ENCODE measurements around the gene FGF12. TPM values are rescaled to one million over a fixed set of nuclear protein-coding genes. Genes with fewer than 3 reads are reported as not detected.
A peak's percentile ranks its signal among the peaks of the same experiment; 100 is the strongest.
"Not testable (repeated sequence)": the region's sequence is repeated elsewhere in the genome, so short reads cannot be mapped to it uniquely, and the experiment has no call there.

The FGF12 gene
- total and polyA plus RNA-seq, 9 donors: 3.0 to 5.4 (median 4.3) TPM

- Histone ChIP-seq H3K4me1 (ENCODE audit: control insufficient read depth, insufficient read depth, low read length) (no peaks in the 10 kb centered on the region), H3K27me3 (ENCODE audit: control insufficient read depth, insufficient read depth, low read length) (no peaks in the 10 kb centered on the region), H3K9me3 (replicated peaks; ENCODE audit: control insufficient read depth, low read depth, low read length) (no peaks in the 10 kb centered on the region), H3K4me3 (ENCODE audit: low read length) (no peak overlapping the region), H3K36me3 (ENCODE audit: control insufficient read depth, insufficient read depth, low read length) (no peaks in the 10 kb centered on the region), H3K27ac (ENCODE audit: low read length) (no peak overlapping the region)
- WGBS (ENCODE audit: insufficient coverage): no CpG with 5 or more reads among the region's 8 CpGs
- peak; percentile 2 for DNase-seq
Measured at GRCh38 chr3:192608726-192609600, 118.4 kb downstream of the FGF12 start.

GRCh38 chr3:192607798-192608197 is 119.5 kb downstream of the FGF12 start:
- H3K4me1 ChIP-seq (ENCODE audit: control insufficient read depth, insufficient read depth, low read length): no peaks in the 10 kb centered on the region
- no peaks in the 10 kb centered on the region for H3K27me3 ChIP-seq (ENCODE audit: control insufficient read depth, insufficient read depth, low read length)
- no peak overlapping the region for H3K4me3 ChIP-seq (ENCODE audit: low read length)
- 97% methylated on average over 3 of the region's 4 CpGs for WGBS (ENCODE audit: insufficient coverage)
- no peak overlapping the region for H3K27ac ChIP-seq (ENCODE audit: low read length)
- DNase-seq: no peak
- H3K36me3 ChIP-seq (ENCODE audit: control insufficient read depth, insufficient read depth, low read length): no peaks in the 10 kb centered on the region
- H3K9me3 ChIP-seq (replicated peaks; ENCODE audit: control insufficient read depth, low read depth, low read length): no peaks in the 10 kb centered on the region

DNA sequence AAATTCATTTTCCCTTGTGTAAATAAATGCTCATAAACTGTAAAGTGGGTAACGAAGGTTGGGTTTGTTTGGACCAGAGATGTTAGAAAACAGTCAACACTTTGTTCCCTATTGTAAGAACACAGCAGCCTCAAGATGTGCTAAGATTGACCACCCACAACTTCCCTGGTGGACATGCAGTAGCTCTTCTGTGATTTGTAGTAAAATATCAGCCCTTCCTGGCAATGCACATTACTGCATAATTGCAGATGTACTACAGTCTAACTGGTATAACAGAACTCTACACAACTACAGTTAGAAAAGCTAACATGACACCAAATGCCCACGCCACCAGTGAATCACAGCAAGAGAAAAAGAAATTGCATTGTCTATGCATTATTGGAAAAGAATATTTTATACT is 129.4 kb downstream of the FGF12 start:
- DNase-seq: no peak
- H3K36me3 ChIP-seq (ENCODE audit: control insufficient read depth, insufficient read depth, low read length): no peaks in the 10 kb centered on the region
- no peaks in the 10 kb centered on the region for H3K4me1 ChIP-seq (ENCODE audit: control insufficient read depth, insufficient read depth, low read length)
- H3K27ac ChIP-seq (ENCODE audit: low read length): no peak overlapping the region
- no peaks in the 10 kb centered on the region for H3K27me3 ChIP-seq (ENCODE audit: control insufficient read depth, insufficient read depth, low read length)
- no peaks in the 10 kb centered on the region for H3K9me3 ChIP-seq (replicated peaks; ENCODE audit: control insufficient read depth, low read depth, low read length)
- no CpG with 5 or more reads among the region's 2 CpGs for WGBS (ENCODE audit: insufficient coverage)
- H3K4me3 ChIP-seq (ENCODE audit: low read length): no peak overlapping the region

DNA sequence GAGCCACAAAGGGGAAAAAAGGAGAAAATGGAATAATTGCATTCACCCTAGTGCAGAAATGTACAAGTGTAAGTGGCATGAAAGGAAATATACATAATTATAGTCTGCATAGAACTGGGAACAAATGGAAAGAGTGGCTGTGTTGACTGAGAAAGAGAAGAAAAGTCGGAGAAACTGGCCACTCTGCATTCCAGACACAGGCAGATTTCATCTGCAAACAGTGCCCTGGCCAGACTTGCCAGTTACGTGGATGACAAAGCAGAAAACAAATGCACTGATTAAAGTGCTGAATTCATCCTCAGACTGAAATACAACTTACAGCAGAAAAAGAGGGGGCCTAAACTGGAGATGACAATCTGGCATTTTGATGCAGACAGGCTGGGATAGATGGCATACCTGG is 129.8 kb downstream of the FGF12 start:
- no CpG with 5 or more reads among the region's 2 CpGs for WGBS (ENCODE audit: insufficient coverage)
- Histone ChIP-seq H3K4me3 (ENCODE audit: low read length) (no peak overlapping the region), H3K27ac (ENCODE audit: low read length) (no peak overlapping the region), H3K9me3 (replicated peaks; ENCODE audit: control insufficient read depth, low read depth, low read length) (no peaks in the 10 kb centered on the region), H3K36me3 (ENCODE audit: control insufficient read depth, insufficient read depth, low read length) (no peaks in the 10 kb centered on the region), H3K4me1 (ENCODE audit: control insufficient read depth, insufficient read depth, low read length) (no peaks in the 10 kb centered on the region), H3K27me3 (ENCODE audit: control insufficient read depth, insufficient read depth, low read length) (no peaks in the 10 kb centered on the region)
- DNase-seq: no peak

DNA sequence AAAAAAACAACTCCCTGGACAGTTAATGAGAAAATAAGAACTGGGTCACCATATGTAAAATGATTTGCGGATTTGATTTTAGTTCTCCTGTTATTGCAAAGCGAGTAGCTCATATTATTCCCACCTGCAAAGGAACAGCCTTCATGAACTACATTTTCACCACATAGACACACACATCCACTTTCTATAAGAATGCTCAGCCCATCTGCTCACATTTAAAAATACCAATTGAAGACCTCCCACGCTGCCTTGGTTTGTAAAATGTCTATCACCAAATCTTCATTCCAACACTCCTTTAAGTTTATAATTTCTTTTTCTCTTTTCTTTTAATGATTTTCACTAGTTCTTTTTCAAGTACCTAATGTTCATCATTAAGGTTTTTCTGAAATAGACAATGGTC is 148.6 kb downstream of the FGF12 start:
- H3K4me1 ChIP-seq (ENCODE audit: control insufficient read depth, insufficient read depth, low read length): no peaks in the 10 kb centered on the region
- no peaks in the 10 kb centered on the region for H3K36me3 ChIP-seq (ENCODE audit: control insufficient read depth, insufficient read depth, low read length)
- no peak overlapping the region for H3K27ac ChIP-seq (ENCODE audit: low read length)
- H3K9me3 ChIP-seq (replicated peaks; ENCODE audit: control insufficient read depth, low read depth, low read length): no peaks in the 10 kb centered on the region
- 79% methylated on average over 2 of the region's 3 CpGs for WGBS (ENCODE audit: insufficient coverage)
- H3K4me3 ChIP-seq (ENCODE audit: low read length): no peak overlapping the region
- H3K27me3 ChIP-seq (ENCODE audit: control insufficient read depth, insufficient read depth, low read length): no peaks in the 10 kb centered on the region
- no peak for DNase-seq

DNA sequence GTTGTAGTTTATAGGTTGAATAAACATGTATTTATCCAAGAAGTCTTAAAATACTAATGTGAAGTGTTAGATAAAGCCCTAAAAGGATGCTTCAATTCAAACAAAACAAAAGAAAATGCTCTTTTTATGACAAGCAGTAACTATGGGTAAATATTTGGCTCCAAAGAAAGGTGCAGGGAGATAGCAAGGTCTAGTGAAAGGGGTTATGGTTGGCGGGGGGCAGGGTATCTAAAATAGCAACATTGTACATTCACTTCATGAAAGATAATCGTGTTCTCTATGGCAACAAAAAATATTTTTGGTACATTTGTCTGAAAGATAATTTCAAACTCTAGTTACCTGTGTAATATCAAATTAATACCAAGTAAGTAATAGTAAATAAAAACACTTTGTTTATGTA is 149.5 kb downstream of the FGF12 start:
- Histone ChIP-seq H3K4me1 (ENCODE audit: control insufficient read depth, insufficient read depth, low read length) (no peaks in the 10 kb centered on the region), H3K4me3 (ENCODE audit: low read length) (no peak overlapping the region), H3K36me3 (ENCODE audit: control insufficient read depth, insufficient read depth, low read length) (no peaks in the 10 kb centered on the region), H3K27me3 (ENCODE audit: control insufficient read depth, insufficient read depth, low read length) (no peaks in the 10 kb centered on the region), H3K9me3 (replicated peaks; ENCODE audit: control insufficient read depth, low read depth, low read length) (no peaks in the 10 kb centered on the region), H3K27ac (ENCODE audit: low read length) (no peak overlapping the region)
- DNase-seq: no peak
- no CpG with 5 or more reads among the region's 2 CpGs for WGBS (ENCODE audit: insufficient coverage)

- Histone ChIP-seq H3K27ac (ENCODE audit: low read length) (no peak overlapping the region), H3K9me3 (replicated peaks; ENCODE audit: control insufficient read depth, low read depth, low read length) (no peaks in the 10 kb centered on the region), H3K4me3 (ENCODE audit: low read length) (no peak overlapping the region), H3K4me1 (ENCODE audit: control insufficient read depth, insufficient read depth, low read length) (no peaks in the 10 kb centered on the region), H3K36me3 (ENCODE audit: control insufficient read depth, insufficient read depth, low read length) (no peaks in the 10 kb centered on the region), H3K27me3 (ENCODE audit: control insufficient read depth, insufficient read depth, low read length) (no peaks in the 10 kb centered on the region)
- WGBS (ENCODE audit: insufficient coverage): no CpG with 5 or more reads among the region's 1 CpG
- no peak for DNase-seq
Measured at GRCh38 chr3:192577271-192577670, 150.1 kb downstream of the FGF12 start.

DNA sequence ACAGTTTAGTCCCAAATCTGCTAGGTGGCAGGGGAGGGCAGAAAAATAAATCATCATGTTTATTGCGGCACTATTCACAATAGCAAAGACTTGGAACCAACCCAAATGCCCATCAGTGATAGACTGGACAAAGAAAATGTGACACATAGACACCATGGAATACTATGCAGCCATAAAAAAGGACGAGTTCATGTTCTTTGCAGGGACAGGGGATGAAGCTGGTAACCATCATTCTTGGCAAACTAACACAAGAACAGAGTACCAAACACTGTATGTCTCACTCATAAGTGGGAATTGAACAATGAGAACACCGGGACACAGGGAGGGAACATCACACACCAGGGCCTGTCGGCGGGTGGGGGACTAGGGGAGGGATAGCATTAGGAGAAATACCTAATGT is 150.6 kb downstream of the FGF12 start:
- H3K4me3 ChIP-seq (ENCODE audit: low read length); H3K9me3 ChIP-seq (replicated peaks; ENCODE audit: control insufficient read depth, low read depth, low read length); DNase-seq; H3K4me1 ChIP-seq (ENCODE audit: control insufficient read depth, insufficient read depth, low read length); H3K27ac ChIP-seq (ENCODE audit: low read length); H3K27me3 ChIP-seq (ENCODE audit: control insufficient read depth, insufficient read depth, low read length); H3K36me3 ChIP-seq (ENCODE audit: control insufficient read depth, insufficient read depth, low read length): not testable (repeated sequence)
- WGBS (ENCODE audit: insufficient coverage): no CpG with 5 or more reads among the region's 5 CpGs

DNA sequence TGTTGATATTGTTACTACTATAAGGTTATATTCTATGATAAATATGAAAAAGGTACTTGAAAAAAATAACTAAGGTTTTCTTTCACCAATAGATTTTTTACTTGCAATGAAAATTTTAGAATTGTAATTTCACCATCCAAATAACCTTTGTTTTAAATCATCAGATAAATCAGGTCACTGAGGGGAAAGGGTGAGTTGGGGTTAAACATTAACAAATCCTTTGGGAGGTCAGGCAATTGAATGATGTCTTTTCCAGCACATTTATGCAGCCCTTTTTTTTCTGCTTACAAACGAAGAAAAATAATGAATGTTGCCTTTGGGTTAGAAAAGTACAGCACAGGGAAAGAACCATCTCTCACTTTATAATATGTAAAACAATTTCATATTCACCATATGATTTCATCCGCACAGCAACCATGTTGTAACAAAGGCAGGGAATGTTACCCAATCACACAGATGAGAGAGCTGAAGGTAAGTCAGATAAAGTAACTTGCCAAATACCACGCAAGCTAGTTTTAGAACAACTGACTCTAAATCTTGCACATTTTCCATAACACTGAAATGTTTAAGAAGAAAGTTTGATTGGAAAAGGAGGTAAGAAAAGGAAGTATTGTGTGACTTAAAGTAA is 151.3 kb downstream of the FGF12 start:
- Histone ChIP-seq H3K9me3 (replicated peaks; ENCODE audit: control insufficient read depth, low read depth, low read length) (no peaks in the 10 kb centered on the region), H3K4me1 (ENCODE audit: control insufficient read depth, insufficient read depth, low read length) (no peaks in the 10 kb centered on the region), H3K4me3 (ENCODE audit: low read length) (no peak overlapping the region), H3K27me3 (ENCODE audit: control insufficient read depth, insufficient read depth, low read length) (no peaks in the 10 kb centered on the region), H3K27ac (ENCODE audit: low read length) (no peak overlapping the region), H3K36me3 (ENCODE audit: control insufficient read depth, insufficient read depth, low read length) (no peaks in the 10 kb centered on the region)
- DNase-seq: no peak
- WGBS (ENCODE audit: insufficient coverage): no CpG with 5 or more reads among the region's 3 CpGs

DNA sequence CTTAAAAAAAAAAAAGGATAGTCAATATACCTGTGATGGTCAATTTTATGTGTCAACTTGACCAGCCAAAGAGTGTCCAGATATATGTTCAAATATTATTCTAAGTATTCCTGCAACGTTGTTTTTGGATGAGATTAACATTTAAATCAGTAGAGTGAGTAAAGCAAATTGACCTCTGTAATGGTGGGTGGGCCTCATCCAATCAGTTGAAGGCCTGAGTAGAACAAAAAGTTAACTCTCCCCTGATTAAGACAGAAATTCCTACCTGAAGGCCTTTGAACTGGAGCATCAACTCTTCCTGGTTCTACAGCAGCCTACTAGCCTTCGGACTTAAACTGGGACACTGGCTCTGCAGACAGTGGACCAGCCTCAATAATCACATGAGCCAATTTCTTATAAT is 154.1 kb downstream of the FGF12 start:
- no peaks in the 10 kb centered on the region for H3K27me3 ChIP-seq (ENCODE audit: control insufficient read depth, insufficient read depth, low read length)
- no peak overlapping the region for H3K4me3 ChIP-seq (ENCODE audit: low read length)
- H3K4me1 ChIP-seq (ENCODE audit: control insufficient read depth, insufficient read depth, low read length): no peaks in the 10 kb centered on the region
- DNase-seq: no peak
- H3K9me3 ChIP-seq (replicated peaks; ENCODE audit: control insufficient read depth, low read depth, low read length): no peaks in the 10 kb centered on the region
- no peaks in the 10 kb centered on the region for H3K36me3 ChIP-seq (ENCODE audit: control insufficient read depth, insufficient read depth, low read length)
- no CpG with 5 or more reads among the region's 2 CpGs for WGBS (ENCODE audit: insufficient coverage)
- no peak overlapping the region for H3K27ac ChIP-seq (ENCODE audit: low read length)
